SU-DHL-6 (cell line): ENCODE data around the gene USP25.

Source experiments
- EZH2phosphoT487 ChIP-seq: fragments of 200-600 bp; sonication (generic), shearing (Covaris generic); conservative IDR thresholded peaks from 2 replicates; pipeline ENCODE4 v1.6.1; 2018; ENCODE audit warnings: mild to moderate bottlenecking, antibody characterized with exemption, low read length, moderate library complexity, mixed read lengths
- TF ChIP-seq, protein P1 (sequence below): fragments of 200-600 bp; sonication (generic); IDR thresholded peaks from one replicate; pipeline ENCODE4 v1.5.1; 2017; ENCODE audit warnings: antibody characterized with exemption, mild to moderate bottlenecking, low read length, moderate library complexity; ENCODE audit not compliant: insufficient read depth, poor library complexity, severe bottlenecking

DNA sequence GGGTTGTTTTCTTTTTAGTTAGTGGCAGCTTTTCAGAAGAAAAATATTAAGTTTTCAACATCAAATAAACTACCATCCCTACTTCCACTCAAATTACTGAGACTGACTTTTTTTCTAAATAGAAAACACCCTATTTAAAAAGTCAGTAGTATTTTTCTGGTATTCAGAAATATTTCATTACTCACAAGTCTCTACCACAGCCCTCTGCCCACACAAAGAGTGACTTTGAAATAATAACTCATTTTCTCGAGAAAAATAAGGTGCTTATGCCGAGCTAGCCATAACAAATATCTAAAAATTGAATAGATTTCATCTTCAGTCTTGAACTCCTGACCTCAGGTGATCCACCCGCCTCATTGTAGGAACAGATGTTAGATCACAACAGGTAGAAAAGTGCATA lies 41.8 kb upstream of the USP25 start:
- TF ChIP-seq, protein P1, sequence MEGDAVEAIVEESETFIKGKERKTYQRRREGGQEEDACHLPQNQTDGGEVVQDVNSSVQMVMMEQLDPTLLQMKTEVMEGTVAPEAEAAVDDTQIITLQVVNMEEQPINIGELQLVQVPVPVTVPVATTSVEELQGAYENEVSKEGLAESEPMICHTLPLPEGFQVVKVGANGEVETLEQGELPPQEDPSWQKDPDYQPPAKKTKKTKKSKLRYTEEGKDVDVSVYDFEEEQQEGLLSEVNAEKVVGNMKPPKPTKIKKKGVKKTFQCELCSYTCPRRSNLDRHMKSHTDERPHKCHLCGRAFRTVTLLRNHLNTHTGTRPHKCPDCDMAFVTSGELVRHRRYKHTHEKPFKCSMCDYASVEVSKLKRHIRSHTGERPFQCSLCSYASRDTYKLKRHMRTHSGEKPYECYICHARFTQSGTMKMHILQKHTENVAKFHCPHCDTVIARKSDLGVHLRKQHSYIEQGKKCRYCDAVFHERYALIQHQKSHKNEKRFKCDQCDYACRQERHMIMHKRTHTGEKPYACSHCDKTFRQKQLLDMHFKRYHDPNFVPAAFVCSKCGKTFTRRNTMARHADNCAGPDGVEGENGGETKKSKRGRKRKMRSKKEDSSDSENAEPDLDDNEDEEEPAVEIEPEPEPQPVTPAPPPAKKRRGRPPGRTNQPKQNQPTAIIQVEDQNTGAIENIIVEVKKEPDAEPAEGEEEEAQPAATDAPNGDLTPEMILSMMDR = no peak
- no peak for TF ChIP-seq EZH2phosphoT487
